HUDEP-2 (cell line): ENCODE data around the gene FN1.
"Not testable (repeated sequence)": the region's sequence is repeated elsewhere in the genome, so short reads cannot be mapped to it uniquely, and the experiment has no call there.

Experiments used
- DNase-seq, 76 experiments: peaks; one replicate each; lab custom pipeline; 2025; ENCODE audit not compliant: unreplicated experiment in 76 of 76; lab: John Stamatoyannopoulos, UW

The FN1 gene

DNA sequence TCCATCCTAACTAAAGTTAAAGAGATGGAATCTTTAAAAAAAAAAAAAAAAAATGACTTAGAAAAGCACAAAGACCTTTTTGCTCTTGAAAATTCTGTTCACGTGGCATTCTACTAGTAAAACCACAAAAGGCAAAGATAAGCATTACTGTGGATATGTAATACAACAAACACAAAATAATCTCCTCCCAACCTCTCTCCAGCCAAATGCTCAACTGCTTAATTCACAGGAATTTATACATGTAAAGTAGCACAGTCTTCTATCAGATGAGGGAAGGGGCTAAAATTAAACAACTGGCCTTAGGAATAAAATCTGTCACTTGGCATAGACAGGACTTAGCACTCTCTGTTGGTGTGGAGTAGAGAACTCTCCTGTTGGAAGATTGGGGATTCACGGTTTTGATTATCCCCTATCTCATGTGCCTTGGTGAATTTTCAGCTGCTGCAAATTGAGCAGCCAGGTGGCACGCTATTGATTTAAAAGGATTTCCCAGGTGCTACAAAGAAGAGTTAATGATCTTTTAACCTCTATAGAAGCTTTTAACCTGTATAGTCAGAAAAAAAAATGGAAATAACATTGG lies 66.6 kb downstream of the FN1 start:
- no peak for DNase-seq

DNA sequence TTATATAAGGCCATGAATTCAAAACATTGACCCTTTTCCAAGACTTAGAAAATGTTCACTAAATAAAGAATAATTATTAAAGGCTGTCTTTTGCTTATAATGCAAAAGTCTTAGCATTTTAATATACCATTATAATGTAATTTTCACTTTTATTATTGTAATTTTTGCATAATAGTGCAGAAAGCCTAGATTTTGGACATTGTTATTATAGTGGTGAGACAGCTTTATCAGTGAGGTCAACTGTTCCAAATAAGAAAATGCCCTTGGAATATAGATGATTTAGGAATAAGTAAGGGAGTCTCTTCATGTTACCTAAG lies 67.4 kb downstream of the FN1 start:
- DNase-seq = no peak

DNA sequence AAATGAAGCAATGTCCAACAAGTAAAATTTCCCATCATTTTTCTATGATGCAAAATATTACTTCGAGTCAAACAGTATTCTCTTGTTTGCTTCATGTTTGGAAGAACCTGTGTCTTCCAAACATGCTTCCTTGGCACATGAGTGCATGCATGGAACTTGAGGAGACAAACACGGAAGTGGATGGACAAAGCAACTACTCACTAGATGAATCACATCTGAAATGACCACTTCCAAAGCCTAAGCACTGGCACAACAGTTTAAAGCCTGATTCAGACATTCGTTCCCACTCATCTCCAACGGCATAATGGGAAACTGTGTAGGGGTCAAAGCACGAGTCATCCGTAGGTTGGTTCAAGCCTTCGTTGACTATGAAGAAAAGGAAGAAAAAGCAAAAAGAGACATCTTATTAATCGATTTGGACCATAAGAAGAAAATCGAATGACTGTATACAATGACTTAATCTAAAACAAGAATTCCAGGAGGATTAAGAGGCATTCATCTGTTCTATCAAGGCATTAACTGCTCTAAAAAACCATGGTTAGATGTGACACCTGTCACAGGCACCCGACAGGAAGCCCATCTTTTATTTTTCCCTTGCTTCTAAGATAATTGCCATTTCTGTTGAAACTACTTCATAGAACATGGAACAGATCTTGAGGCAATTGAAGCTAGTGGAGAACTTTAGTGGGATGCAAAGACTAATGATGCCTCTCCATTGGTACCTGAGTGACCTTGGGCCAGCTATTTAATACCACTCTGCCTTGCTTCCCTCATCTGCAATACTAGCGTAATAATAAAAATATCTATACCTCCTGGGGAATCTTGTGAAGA lies 68.0 kb downstream of the FN1 start:
- DNase-seq = no peak

DNA sequence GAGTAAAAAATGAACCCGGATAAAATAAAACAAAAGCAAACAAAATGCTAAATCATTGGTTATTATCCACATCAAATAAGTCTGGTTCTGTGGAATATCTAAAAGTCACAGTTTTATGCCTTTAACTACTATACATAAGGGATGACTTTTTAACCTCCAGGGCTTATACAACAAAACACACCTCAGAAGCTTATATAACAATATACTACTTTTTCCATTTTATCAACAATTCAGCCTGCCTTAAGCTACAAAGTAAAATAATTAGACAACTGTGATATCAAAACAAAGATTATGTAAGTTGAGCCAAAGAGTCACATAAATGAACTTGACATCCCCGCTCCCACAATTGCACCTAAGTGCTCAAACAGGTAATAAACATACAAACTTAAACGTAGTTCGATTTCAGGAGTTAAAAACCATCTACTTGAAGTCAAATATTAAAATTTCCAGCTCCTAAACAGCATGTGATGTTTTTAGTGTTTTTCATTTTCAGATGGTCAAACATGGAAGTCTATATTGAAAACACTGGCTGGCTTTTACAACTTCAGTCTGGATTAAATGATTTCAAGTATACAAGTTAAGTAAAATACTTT lies 69.3 kb downstream of the FN1 start:
- no peak for DNase-seq

DNA sequence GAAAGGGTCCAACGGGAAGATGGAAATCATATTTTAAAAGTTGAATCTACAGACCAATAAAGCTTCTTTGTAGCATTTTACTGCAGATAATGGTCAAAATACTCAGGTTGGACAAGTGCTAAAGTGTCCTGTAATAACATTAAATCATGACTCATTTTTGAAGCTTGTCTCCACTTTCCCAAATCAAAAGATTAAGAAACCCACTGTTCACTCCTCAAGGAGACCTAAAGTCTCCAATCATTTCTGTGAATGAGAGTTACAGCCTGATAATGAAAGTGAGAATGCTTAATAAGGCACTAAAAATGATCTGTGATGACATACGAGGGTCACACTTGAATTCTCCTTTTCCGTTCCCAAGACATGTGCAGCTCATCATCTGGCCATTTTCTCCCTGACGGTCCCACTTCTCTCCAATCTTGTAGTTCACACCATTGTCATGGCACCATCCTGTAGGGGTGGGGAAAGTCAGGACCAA lies 70.6 kb downstream of the FN1 start:
- no peak for DNase-seq

DNA sequence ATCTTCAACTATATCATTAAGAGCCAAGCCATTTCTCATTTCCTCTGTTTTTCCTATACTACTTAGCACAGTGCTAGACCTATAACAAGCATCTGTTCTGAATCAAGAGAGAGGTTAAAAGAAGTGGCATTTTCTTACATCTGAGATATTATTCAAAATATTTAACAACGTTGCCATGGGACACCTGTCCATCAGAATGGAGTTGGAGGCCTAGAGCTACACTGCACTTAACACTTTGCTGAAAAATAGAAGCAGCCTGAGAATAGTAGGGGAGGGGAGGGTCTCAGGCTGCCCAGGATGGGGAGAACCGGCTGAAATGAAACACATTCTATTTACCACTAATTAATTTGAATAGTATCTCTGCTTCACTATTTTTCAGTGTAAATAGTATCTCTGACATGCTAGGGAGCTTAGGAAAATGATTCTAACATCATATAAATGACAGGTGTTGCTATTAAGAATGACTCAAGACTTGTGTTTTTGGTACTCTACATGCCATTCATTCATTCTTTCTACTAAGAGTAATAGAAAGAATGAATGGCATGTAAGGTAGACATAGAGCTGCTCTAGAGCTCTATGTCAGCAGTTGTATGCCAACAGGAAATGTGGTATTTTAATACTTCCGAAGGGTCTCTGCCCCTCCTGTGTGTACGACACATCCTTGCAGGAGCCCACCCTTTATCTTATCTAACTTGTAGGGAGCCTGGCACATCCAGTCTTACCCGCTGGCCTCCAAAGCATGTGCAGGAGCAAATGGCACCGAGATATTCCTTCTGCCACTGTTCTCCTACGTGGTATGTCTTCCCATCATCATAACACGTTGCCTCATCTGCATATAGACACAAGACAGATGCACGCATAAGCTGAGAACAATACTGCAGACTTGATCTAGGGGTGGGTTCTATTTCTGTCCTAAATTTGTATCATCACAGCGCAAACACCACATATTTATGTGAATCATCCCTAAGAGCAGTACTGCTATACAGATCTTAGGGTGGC lies 71.4 kb downstream of the FN1 start:
- no peak for DNase-seq

DNA sequence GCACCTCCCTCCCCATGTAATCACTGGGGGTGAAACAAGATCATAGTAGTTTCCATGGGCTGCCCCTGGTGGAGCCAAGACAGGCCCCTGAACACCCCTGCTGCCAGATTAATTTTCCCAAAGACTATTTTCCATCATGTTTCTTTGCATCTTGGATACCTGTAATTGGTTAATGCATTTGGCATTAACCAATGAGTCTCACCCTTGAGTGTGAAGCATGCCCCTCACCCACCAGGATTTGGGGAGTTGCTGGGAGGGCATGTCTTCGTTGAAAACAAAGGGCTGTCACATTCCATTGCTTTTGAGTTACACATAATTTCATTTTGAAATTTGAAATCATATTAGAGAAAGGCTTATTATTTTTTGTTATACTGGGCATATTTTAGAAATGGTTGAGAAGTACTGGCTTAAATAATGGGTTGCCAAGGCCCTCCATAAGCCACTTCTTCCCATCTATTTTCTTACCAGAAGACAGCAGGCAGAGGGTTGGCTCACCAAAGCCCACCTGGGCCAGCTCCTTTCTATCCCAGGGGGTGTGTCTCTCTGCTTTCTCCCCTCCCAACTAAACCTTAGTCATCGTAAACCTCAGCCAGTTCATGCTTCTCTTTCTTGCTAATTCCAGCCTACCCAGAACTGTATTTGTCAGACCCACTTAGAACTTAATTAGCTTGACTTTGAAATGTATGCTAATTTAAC lies 72.3 kb downstream of the FN1 start:
- no peak for DNase-seq

DNA sequence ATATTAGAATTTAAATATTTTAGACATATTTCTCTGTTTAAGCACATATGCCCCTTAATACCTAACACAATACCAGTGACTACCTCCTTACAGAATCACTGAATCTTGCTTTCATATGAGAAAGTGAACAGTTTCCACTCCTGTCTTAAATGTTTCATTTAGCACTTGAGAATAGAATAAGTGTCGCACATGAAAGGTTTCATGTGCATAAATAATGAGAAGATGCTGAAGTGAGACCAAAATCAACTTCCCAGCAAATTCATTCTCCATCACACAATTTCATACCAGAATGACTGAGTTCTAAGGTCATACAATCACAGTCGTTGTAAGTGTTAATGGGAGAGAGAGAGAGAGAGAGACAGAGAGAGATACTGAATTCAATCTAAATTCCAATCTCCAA lies 72.8 kb downstream of the FN1 start:
- DNase-seq = no peak

DNA sequence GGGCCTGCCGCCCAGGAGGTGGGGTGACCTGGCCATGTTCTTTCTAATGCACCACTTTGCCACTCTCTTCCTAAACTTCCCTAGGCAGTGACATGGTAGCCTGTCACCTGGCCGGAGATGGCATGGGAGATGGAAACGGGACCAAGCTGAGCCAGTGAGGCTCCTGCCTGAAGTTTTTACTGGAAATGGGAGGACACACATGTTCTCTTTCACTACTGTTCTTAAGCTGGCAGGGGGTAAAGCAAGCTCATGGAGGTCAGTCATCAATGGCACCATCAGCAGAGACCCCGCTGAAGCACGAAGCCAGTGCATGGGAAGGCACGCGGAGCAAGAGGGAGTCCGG lies 73.3 kb downstream of the FN1 start:
- DNase-seq = no peak

DNA sequence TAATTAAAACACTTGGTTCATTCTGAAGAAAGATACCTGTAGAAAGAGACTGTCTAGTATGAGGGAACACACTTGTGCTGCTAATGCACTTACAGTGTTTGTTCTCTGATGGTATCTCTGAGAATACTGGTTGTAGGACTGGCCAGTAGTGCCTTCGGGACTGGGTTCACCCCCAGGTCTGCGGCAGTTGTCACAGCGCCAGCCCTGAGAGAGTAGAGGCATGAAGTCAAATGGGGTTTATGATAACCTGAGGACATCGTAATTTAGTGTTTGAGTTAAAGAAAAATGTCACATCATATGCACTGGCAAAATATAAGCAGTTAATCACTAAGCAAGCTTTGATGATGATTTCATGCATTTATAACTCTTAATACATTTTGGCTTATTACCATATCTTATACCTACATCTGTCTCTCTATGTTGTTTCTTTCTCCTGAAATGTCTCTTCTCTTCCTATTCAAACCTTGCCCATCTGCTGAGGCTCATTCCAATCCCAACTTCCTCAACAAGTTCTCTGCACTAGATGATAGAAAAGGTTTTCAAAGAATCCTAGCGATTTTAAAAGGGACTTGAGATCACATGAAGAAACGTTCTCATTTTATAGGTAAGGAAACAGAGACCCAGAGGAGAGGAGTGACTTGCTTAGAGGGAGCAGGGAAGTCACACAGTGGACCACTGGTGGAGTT lies 73.8 kb downstream of the FN1 start:
- DNase-seq = no peak

DNA sequence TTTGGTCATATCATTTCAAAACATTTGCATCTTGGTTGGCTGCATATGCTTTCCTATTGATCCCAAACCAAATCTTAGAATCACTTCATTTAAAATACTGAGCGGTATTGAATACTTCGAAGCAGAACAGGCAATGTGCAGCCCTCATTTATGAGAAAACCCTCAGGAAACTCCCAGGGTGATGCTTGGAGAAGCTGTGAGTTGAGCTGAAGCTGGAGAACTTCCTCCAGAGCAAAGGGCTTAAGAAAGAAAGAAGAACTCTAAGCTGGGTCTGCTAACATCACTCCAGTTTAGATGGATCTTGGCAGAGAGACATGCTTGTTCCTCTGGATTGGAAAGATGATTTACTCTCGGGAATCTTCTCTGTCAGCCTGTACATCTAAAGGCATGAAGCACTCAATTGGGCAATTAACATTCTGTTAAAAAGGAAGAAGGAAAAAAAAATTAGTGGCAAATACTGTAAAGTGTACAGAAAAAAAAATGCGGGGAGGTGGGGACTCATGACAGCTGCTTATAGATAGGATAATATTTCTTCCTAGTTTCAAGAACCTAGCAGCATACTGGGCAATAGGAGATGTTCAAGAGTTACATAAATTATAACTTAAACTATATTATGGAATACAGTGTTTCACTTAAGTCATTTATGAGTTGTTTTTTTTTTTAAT lies 74.5 kb downstream of the FN1 start:
- no peak for DNase-seq

DNA sequence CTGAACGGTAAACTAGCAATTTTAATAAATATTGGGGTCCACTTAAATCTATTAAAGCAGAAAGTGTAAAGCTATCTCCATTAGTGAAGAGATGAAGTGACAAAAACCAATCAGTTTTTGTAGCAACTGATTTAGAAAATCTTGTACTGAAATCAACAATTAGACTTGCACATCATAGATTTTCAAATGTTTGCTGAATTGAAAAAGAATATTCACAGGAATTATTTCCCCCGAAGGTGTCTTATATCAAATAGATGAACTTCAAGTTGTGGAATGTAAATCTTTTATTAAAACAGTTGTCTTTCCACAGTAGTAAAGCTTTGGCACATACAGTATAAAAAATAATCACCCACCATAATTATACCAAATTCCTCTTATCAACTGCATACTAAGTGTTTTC lies 75.3 kb downstream of the FN1 start:
- DNase-seq = no peak

DNA sequence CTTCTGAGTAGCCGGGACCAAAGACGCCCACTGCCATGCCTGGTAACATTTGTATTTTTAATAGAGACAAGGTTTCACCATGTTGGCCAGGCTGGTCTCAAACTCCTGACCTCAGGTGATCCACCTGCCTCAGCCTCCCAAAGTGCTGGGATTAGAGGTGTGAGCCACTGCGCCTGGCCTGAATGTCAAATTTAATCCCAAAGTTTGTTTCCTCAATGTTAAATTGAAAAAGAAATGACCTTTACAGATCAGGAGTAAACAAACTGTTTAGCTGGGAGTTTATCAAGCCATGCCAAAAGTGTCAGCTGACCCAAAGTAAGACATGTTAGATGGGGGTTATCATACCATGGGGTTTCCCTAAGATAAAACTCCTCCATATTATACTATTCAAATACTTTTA lies 75.8 kb downstream of the FN1 start:
- not testable (repeated sequence) for DNase-seq

DNA sequence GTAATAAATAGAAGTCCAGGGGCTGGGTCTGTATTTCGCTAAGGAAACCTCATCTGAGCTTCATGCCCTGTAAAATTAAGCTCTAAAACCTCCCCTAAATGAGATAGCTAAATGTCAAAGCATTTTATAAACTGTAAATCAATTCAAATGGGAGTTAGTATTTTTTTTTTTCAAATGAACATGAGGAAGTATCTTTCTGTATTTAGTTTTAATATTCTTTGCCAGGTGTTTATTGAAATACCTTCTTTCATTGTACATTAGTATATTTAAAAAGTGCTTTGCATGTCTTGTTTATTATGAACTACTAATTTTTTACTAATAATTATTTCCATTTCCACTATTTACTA lies 76.3 kb downstream of the FN1 start:
- DNase-seq = no peak

DNA sequence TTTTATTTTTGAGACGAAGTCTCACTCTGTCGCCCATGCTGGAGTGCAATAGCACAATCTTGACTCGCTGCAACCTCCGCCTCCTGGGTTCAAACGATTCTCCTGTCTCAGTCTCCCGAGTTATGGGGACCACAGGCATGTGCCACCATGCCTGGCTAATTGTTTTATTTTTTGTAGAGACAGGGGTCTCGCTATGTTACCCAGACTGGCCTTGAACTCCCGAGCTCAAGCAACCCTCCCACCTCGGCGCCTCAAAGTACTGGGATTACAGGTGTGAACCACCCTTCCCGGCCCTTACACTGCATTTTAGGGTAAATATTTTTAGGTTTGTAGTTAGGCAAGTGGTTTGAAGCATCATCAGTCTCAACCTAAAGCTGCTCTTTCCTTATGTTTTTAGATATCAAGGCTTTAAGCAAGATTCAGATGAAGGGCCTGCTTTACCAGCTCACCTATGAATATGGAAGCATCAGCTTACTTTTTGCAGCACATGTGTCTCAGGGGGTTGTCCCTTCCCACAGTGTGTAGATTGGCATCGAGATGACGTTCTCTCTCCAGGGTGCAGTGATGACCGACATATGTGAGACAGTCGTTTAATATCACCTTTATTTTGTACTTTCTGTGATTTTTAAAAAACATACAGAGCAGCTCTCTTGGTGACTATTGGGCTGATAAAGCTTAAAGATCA lies 76.8 kb downstream of the FN1 start:
- no peak for DNase-seq

DNA sequence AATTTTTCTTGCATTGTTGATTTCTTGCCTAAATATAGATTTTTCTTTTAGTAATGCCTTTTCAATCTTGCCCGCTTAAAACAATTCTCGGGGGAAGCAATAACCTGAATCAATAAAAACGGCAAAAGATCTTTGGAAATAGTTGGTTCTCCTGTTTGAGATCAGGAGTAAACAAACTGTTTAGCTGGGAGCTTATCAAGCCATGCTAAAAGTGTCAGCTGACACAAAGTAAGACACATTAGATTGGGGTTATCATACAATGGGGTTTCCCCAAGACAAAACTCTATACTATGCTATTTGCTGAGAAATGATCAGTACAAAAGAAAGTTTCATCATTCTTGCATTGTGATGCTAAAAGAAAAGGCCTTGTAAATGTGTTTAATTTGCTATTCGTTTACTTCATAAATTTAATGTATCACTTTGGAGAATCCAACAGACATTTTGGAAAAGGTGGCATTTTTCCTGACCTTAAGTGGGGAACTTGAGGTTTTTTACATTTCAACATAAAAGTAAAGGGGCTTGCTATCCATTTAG lies 77.5 kb downstream of the FN1 start:
- no peak for DNase-seq

DNA sequence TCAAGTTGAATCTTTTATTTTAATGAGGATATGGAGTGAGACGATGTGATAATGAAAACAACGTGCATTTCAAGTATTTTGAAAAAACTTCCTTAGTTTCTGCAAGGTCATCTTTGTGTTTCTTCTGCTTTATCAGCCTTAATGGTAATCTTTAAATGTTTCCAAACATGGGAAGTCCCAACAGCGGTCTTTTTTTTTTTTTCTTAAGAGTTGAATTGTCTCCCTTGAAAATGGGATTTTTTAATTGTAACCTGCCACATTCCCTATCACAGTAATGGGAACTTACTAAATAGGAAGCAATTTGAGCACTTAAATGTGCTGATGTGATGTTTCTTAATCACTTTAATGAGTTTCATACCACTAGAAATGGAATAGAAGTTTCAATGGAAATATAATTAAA lies 78.2 kb downstream of the FN1 start:
- no peak for DNase-seq

DNA sequence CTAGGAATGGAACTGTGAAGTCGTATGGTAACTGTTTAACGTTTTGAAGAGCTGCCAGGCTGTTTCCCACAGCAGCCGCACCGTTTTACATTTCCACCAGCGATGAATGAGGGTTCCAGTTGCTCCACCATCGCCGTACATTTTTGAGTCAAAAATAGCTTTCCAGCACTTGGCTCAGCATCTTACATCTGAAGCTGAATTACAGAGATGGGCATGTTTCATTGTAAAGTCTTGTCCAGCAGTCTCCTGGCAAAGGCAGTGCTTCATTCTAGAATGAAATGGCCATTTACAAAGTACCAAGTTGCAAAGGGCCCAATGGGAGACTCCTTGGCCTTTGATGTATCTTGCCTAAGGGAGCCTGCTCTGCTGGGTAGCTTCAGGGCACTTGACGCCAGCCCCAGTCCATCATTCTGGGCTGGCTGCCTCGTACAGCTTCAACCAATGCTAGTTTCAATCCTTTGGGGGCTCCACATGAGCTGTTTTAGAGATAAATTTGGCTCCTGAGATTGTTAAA lies 78.9 kb downstream of the FN1 start:
- no peak for DNase-seq
